HG02884 (cell line): ENCODE results near the gene PAPLN.

ENCODE experiments used
- ATAC-seq: cut with Tn5 transposase; IDR thresholded peaks from one replicate; pipeline ENCODE4 v1.9.1; 2021; ENCODE audit warnings: mild to moderate bottlenecking, moderate library complexity; ENCODE audit not compliant: unreplicated experiment

PAPLN gene

DNA sequence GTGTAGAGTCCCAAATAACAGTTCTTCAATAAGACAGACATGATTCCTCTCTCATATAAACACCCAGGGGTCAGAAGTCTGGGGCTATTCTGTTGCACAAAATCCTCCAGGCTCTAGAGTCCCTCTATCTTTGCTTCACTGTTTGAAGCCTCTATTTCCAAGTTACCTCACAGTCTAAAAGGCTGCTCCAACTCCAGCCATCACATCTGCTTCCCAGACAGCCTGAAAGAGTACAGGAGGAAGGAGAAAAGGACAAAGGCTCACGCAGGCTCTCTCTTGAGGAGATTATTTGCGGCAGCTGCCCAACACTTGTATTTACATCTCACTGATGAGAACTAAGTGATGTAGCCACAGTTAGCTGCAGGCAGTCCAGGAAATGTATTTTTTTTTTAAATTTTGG, 6.4 kb downstream of the PAPLN start:
- no peak for ATAC-seq

DNA sequence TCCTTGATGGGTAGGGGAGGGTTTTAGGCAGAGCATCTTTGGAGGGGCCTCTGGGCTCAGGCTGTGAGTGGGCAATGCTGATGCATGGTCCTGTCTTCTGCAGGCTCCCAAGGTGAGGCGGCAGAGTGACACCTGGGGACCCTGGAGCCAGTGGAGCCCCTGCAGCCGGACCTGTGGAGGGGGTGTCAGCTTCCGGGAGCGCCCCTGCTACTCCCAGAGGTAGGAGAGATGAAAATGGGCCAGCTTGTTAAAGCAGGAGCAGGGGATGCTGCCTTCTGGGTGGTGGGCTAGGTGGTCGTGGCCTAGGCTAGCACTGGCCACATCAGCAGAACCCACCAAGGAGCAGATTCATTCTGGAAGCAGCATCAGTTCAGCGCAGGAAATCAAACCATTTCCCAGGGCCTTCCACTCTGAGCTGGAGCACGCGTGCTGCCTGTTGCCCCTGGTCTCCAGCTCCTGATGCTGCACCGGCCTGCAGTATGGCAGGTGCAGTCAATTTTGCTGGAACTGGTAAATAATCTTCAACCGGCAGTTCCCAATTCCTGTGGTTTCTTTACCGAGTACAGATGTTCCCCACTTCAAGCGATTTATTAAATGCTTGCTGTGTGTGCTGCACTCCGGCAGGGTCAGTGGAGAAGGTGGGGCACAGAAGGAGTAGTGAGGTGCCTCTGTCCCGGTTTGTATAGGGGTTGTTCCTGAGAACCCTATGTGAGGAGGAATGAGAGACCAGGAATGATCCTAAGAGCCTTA, 7.4 kb downstream of the PAPLN start:
- no peak for ATAC-seq

DNA sequence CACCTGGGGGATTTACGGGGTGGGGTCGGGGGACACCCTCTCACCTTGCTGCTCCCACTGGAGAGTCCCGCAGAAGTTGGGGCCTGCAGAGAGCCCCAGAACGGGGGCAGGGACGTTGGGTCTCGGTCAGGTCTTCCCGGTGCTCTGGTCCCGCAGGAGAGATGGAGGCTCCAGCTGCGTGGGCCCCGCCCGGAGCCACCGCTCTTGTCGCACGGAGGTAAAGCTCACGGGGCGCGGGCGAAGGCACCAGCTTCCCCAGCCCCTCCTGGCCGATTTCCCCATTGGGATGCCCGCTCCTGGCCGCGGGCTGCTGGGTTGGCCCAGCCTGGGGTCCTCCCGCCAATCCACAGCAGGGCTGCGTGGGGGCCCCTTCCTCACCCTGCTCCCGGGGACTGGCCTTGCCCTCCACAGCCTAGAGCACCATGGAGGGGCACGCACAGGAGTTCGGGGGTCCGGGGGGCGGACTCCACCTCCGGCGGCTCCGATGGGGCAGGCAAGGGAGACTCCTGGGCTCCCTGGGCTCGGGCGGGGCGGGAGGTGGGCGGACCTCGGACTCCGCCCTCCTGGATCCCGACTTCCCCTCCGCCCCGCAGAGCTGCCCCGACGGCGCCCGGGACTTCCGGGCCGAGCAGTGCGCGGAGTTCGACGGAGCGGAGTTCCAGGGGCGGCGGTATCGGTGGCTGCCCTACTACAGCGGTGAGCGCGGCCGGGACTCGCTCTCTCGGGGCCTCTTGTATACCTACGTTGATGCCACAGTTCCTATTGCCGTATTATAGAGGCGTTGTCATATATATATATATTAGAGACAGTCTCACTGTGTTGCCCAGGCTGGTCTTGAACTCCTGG, 8.4 kb downstream of the PAPLN start:
- no peak for ATAC-seq

DNA sequence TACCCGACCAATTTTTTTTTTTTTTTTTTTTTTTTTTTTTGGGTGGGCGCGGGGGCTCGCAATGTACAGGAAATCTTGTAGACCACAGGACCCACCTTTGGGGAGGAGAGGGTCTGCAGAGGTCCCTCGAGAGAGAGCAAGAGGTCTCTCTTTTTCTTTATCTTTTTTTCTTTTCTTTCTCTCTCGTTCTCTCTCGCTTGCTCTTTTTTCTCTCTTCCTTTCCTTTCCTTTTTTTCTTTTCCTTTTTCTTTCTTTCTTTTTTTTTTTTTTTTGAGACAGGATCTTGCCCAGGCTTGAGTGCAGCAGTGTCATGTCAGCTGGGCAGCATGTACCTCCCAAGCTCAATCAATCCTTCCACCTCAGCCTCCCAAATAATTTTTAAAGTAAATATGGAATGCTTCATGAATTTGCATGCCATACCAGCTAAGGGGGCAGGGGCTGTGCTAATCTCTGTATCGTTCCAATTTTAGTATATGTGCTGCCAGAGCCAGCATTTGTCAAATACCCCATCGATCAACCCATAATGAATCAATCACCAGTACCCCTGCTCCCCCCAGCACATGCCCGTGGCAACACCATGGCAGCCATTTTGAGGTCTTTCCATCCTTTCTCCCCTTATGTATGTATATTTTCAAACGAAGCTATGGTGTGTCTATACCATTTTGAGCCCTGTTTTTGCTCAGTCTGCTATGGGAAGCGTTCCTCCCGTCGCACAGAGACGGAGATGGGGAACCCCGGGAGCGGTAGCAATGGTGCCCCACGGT, 9.3 kb downstream of the PAPLN start:
- no peak for ATAC-seq

DNA sequence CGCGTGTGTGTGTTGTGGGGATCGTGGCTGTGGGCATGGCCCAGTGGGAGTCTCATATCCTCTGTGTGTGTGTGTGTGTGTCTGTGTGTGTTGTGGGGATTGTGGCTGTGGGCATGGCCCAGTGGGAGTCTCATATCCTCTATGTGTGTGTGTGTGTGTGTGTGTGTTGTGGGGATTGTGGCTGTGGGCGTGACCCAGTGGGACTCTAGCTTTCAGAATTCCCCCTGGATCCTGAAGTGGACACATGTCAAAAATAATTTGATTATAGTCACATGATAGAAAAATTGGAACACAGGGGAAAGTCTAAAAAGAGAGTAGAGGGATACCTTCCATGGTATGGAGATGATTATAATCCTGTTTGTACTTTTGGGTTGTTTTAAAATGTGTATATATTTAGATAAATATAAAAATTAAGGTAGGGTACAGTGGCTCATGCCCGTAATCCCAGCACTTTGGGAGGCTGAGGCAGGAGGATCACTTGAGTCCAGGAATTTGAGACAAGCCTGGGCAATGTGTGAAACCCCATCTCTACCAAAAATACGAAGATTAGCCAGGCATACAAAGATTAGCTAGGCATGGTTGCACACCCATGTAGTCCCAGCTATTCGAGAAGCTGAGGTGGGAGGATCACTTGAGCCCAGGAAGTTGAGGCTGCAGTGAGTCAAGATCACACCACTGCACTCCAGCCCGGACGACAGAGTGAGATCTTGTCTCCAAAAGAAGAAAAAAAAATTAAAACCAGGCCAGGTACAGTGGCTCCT, 11.0 kb downstream of the PAPLN start:
- peak; percentile 61 for ATAC-seq

DNA sequence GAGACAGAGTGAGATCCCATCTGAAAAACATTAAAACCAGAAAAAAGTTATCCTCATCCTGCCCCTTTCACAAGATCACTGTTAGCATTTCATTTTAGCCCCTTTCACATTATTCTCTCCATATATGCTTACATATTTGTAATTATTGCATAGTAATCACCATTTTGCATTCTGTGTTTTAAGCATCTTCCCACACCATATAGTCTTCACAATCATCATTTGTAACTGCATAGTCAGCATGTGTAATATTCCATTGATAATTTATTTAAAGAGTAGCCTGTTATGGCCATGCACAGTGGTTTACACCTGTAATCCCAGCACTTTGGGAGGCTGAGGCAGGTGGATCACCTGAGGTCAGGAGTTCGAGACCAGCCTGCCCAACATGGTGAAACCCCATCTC, 11.8 kb downstream of the PAPLN start:
- ATAC-seq = no peak

DNA sequence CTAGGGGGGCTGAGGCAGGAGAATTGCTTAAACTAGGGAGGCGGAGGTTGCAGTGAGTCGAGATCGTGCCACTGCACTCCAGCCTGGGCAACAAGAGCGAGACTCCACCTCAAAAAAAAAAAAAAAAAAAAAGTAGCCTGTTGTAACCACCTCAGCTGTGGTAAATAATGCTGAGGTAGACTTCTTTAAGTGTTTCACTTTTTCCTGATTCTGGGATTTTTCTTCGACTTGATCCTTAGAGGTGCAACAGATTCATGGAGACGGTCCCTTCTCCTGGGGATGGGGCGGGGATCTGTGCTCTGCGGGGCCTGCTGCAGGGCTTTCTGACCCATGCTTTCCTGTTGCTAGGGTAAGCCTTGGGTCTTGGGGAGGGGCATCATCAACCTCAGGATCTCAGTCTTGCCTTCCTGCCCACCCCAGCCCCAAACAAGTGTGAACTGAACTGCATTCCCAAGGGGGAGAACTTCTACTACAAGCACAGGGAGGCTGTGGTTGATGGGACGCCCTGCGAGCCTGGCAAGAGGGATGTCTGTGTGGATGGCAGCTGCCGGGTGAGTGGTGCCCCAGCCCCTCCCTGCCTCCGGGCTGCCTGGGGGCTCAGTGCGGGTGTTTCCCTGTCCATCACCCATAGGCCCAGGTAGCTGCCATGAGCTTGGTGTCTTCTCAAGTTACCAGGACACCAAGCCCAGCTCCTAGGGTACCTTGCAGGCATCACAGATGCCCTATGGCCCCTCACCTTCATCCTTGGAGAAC, 12.4 kb downstream of the PAPLN start:
- no peak for ATAC-seq

DNA sequence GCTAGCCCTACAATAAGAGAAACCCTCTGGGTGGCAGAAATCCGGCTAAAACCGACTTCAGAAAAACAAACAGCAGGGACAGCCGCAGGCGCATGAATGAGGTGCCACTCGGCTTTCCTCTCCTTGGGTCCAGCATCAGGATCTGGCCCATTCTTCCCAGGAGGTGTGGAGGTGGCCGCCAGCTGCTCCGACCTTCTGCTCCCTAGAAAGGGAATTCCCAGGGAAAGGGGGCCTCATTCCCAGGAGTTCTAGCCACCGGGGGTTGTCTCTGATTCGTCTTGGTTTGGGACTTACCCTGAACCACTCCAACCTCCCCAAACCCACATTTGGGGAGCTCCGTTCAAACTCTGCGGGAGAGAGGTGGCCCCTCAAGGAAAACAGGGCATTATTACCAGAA, 13.0 kb downstream of the PAPLN start:
- no peak for ATAC-seq

DNA sequence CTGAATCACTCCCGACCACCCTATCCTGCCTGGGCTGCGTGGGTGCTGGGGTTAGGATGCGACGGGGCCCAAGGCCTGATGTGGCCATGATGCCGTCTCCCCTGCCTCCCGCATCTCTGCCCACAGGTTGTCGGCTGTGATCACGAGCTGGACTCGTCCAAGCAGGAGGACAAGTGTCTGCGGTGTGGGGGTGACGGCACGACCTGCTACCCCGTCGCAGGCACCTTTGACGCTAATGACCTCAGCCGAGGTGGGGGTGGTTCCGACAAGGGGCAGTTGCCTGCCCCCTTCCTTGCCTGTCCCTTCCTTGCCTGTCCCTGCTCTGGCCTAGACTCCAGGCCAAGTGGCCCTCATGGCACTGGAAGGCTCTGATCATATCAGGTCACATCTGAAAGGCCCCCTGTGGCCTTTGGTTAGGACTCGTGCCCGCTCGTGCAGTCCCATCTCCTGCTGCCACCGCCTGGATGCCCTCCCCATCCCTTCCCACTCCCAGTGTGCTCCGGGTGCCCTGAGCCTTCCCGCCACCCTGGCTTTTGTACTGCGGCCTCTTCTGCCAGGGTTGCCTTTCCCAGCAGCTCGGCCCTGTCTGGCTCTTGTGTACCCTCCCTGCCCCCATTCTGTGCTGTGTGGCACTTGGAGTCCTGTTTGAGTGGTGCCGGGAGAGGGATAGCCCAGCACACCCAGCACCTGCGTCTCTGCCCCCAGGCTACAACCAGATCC, 13.6 kb downstream of the PAPLN start:
- no peak for ATAC-seq

DNA sequence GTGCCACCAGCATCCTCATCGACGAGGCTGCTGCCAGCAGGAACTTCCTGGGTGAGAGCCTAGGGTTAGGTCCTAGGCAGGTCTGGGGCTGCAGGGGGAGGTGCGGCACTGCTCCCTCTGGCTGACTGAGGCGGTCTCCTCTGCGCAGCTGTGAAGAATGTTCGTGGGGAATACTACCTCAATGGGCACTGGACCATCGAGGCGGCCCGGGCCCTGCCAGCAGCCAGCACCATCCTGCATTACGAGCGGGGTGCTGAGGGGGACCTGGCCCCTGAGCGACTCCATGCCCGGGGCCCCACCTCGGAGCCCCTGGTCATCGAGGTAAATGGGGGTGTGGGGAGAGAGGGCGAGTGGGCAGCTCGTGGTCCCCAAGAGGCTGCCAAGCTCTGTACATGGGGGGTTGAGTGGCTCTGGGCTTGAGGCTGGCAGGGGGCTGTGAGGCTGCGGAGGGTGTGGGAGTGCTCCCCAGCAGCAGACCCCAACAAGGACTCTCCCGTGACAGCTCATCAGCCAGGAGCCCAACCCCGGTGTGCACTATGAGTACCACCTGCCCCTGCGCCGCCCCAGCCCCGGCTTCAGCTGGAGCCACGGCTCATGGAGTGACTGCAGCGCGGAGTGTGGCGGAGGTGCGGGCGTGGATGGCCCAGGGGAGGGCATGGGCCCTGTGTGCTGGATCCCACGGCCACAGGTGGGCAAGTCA, 14.4 kb downstream of the PAPLN start:
- no peak for ATAC-seq

DNA sequence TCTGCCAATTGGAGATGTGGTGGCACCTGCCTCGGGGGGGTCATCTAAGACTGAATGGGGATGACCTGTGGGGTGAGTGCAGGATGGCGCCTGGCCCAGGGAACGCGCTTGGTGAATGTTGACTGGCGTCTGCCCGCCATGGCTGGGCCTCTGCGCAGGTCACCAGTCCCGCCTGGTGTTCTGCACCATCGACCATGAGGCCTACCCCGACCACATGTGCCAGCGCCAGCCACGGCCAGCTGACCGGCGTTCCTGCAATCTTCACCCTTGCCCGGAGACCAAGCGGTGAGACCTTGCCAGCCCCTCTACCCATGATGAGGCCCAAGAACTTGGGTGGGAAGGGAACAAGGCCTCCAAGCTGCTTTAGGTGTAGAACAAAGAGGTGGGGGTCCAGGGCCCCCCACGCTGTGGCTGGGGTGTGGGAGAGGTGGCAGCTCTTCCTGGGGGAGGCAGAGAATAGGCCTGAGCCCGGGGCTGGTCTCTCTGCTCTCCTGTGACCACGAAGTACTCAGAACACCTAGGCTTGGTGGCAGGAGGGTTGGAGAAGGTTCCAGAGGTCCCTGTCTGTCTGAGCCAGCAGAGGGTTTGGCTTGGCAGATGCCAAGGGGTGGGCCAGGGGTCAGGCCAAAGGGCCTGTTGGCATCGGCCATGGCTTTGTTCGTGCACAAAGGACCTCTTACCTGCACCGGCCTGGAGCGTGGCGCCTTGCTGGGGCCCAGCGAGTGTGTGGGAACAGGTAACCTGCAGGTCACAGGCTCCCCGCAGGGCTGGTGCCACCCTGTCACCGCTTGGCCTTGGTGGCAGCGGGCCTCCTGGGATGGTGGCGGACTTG, 15.4 kb downstream of the PAPLN start:
- ATAC-seq = no peak

DNA sequence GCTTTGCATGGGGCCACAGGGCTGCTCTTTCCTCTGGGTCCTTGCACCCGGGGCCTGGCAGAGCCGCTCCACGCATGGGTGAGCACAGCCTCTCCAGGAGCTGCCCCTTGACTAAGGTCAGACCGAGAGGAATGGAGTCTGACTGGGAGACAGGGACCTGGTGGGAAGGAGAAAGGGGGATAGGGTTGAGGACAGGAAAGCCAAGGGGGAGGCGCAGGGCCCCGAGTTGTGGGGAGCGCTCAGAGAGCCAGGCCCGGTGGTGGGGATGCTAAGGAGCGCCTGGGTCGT, 16.0 kb downstream of the PAPLN start:
- ATAC-seq = no peak

DNA sequence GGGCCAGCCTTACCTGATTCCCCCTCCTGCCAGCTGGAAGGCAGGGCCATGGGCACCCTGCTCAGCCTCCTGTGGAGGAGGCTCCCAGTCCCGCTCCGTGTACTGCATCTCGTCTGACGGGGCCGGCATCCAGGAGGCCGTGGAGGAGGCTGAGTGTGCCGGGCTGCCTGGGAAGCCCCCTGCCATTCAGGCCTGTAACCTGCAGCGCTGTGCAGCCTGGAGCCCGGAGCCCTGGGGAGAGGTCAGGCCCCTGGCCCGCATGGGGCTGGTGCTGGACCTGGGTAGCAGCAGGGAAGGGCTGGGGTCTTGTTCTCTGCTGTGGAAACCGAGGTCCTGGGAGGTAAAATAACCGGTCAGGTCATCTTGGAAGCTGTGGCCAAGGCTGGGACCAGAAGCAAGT, 16.4 kb downstream of the PAPLN start:
- no peak for ATAC-seq

DNA sequence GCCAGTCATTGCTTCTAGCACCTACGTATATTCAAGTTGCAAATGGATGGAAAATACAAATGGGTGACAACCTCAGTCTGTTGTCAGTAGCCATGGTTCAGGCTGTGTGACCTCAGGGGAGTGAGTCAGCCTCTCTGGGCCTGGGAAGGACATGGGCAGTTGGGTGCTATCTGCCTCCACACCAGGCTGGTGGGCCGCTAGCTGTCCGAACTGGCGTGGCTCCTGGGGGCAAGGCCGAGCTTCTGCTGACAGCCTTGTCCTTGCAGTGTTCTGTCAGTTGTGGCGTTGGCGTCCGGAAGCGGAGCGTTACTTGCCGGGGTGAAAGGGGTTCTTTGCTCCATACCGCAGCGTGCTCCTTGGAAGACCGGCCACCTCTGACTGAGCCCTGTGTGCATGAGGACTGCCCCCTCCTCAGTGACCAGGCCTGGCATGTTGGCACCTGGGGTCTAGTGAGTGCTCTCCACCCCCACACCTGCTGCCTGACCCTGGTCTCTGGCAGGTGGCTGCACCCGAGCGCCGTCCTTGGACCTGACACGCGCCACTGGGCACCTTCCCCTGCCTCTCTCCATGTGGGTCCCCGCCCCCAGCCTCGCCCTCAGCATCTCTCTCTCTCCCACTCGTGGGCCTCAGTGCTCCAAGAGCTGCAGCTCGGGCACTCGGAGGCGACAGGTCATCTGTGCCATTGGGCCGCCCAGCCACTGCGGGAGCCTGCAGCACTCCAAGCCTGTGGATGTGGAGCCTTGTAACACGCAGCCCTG, 17.1 kb downstream of the PAPLN start:
- ATAC-seq = no peak

DNA sequence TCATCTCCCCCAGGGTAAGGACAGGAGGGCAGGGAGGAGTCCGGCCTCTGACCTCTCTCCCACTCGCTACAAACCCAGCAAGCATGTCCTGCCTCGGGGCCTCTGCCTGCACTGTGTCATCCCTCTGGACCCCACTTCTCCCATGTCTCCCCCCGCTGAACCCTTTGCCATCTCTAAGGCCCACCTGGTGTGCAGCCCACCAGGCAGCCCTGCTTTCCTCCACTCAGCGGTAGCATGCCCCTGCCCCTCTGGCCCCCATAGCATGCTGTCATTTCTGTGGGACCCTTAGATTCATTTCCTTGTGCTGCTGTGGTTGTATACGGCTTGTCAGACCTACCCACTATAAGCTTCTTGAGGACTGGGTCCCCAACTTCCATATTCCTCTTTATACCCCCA, 17.7 kb downstream of the PAPLN start:
- no peak for ATAC-seq

DNA sequence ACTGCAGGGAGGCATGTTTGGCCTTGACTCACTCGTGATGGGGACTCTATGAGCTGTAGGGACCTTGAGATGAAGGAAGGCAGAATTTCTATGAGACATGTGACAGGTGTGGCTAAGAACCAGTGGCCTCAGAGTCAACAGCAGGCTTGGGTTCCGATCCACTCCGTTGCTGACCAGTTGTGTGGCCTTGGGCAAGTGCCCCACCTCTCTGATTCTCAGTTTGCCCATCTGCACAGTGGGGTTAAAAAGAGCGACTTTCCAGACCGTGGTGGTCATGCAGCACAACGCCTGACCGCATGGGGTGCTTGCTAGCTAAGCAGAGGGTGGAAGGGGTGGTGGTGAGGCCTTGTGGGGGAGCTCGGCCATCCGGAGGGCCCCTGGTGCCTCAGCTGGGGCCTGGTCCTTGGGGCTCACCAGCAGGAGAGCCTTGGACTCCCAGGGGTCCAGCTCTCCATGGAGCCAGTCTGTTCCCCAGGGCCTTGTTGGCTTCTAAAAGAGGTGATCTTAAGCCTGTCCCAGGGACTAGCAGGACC, 18.5 kb downstream of the PAPLN start:
- ATAC-seq = no peak

DNA sequence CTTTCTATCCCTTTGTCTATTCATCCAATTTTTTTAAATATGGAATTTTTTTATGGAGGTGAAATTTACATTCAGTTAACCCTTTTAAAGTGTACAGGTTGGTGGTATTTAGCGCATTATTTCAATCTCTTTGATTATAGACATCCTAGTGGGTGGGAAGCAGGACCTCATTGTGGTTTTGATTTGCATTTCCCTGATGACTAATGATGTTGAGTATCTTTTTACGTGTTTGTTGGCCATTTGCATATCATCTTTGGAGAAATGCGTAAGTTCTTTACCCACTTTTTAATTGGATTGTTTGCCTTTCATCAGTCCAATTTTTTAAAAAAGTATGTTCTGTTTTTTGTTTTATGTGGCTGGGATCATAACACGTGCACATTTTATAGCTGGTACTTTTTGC, 20.8 kb downstream of the PAPLN start:
- no peak for ATAC-seq
